NOMO-1 treated with DMSO at 0.1 percent for 48 hours (cell line): Measurements from ENCODE around the gene CPNE5.
A peak's percentile ranks its signal among the peaks of the same experiment; 100 is the strongest.
"Not testable (repeated sequence)": the region's sequence is repeated elsewhere in the genome, so short reads cannot be mapped to it uniquely, and the experiment has no call there.

Experiments
- DNase-seq: peaks from one replicate; lab custom pipeline; 2025; ENCODE audit not compliant: unreplicated experiment; lab: John Stamatoyannopoulos, UW

The CPNE5 gene

GRCh38 chr6:36728289-36729160 is 110.7 kb downstream of the CPNE5 start:
- DNase-seq, result no peak

- peak; percentile 44 for DNase-seq
Measured at GRCh38 chr6:36727505-36728021, 111.7 kb downstream of the CPNE5 start.

GRCh38 chr6:36725581-36725980 is 113.7 kb downstream of the CPNE5 start:
- no peak for DNase-seq

GRCh38 chr6:36724514-36725390 is 114.5 kb downstream of the CPNE5 start:
- DNase-seq, result peak; percentile 18

- DNase-seq, result not testable (repeated sequence)
Measured at GRCh38 chr6:36723992-36724391, 115.3 kb downstream of the CPNE5 start.

DNA sequence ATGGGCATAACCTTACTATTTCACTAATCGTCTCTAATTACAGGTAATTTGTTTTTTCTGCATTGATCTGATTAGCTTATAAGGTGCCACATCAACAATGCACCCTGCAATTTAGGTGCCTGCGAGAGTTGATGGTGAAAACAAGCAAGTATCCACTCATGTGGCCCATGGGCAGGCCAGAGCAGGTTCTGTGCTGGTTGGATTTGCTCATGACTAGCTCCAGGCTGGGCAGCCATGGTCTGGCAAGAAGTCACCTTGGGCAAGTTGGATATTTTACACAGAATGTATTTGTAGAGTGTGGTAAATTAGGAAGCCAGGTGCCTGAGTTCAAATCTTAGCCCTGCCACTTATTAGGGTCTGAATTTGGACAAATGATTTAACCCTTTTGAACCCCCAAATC is 116.4 kb downstream of the CPNE5 start:
- no peak for DNase-seq

DNA sequence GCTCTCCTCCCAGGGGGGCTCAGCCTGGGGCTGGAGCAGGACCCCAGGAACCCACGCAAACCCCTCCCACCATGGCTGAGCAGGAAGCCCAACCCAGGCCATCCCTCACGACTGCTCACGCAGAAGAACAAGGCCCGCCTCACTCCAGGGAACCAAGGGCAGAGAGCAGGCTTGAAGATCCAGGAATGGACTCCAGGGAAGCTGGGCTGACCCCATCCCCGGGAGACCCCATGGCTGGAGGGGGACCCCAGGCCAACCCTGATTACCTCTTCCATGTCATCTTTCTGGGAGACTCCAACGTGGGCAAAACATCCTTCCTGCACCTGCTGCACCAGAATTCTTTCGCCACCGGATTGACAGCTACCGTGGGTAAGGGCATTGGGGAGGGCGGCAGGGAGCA is 116.9 kb downstream of the CPNE5 start:
- DNase-seq, result no peak

GRCh38 chr6:36721369-36722140 is 117.7 kb downstream of the CPNE5 start:
- DNase-seq, result no peak

DNA sequence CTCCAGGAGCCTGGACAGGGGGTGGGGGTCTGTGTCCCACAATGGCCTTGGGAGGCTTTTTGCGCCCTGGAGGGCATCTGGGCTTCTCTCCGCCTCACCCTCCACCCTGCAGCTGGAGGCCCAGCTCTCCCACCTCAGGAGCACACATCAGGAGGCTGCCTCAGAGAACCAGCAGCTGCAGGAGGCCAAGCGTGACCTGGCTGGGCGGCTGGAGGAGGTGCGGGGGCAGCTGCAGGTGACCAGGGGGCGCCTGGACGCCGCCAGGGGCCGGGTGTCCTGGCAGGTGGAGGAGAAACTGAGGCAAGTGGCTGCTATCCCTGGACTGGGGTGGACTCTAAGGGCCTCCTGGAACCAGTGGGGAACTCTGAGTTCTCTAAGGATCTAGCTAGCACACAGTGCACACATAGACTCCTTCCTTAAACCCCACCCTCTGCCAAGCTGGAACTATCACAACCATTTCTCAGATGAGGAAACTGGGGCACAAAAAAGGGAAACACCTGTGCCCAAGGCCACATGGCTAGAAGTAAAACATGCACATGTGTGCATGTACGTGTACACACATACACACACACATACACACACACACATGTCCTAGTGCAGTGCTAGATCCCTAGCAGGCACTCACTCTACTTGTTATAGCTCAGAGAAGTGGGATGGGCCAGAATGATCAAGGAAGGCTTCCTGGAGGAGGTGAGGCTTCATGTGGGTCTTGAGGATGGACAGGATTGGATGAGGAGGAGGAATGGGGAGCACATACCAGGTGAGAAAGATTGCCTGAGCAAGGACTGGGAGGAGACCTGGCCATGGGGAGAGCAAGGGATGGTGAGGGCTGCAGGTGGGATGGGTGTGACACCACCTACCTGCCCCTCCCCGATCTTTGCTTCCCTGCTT is 118.7 kb downstream of the CPNE5 start:
- no peak for DNase-seq

DNA sequence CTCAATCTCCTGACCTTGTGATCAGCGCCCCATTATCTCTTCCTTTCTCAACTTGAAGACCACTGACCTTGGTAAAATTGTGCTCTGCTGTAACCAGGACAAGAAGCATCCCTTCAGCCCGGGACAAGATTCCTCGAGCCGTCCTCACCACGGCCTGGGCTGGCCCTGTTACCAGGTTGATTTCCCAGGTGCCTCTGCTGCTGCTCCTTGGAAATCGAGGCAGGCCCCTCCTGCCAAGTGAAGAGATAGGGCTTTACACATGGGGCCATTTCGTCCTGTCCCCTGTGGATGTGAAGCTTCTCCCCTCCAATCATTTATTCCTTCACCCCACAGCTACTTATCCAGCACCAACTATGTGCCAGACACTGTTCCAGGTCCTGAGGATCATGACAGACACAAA is 120.1 kb downstream of the CPNE5 start:
- no peak for DNase-seq

DNA sequence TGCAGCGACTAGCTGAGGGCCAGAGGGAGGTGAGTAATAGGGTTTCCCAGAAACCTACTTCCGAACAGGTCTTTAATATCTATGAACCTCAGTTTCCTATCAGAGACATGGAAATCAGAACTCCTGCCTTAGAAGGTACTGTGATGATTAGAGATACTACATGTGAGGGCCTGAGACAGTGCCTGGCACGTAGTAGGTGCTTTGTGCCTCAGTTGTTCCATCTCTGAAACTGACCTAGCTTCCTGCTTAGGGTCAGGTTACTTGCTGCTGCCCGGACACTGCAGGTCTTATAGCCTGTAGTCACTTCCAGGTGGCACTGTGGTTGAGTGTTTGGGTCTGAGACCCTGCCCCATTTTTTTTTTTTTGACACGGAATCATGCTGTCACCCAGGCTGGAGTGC is 120.7 kb downstream of the CPNE5 start:
- DNase-seq, result no peak

DNA sequence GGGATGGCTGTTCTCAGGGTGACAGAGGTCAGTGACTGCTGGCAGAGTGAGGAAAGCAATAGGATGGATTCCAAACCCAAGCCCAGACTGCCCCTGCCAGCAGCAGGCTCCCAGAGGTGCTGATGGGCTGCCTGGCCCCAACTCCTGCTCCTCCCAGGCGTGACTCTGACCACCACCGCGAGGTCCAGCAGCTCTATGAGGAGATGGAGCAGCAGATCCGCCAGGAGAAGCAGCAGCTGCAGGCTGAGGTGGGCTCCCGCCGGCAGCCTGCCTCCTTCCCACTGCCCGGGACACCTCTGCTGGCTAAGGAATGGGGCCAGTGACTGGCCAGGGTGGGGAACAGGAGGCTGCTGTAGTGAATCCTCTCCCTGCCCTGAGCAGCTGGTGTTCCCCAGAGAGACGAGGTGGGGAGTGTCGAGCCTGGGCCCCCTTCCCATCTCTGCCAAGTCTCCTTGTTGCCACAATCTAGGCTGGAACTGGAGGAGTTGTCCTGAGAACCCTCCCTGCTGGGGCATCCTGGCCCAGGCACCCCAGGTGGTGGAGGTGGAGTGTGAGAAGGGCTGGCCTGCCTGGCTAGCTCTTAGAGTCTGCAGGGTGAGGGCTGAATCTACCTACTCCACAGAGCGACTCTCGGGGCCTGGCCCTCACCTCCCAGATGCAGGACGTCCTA is 121.2 kb downstream of the CPNE5 start:
- no peak for DNase-seq

GRCh38 chr6:36717231-36717825 is 121.9 kb downstream of the CPNE5 start:
- no peak for DNase-seq

- DNase-seq, result no peak
Measured at GRCh38 chr6:36716476-36717093, 122.7 kb downstream of the CPNE5 start.

DNA sequence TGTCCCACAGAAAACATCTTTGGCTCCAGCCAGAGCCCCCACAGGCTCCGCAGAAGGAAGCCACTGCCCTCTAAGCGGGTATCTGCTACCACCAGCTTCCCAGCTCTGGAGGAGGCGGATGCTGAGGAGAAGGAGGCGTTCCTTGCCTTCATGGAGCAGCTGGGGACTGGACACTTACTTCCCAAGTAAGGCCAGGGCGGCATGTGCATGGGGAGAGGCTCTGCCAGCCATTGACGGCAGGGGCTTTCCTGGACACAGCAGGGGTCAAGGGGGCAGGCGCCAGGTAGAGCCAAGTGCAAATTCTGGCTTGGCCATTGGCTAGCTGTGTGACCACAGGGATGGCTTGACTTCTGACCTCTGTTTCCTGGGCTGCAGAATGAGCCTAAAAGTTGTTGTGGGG is 123.8 kb downstream of the CPNE5 start:
- DNase-seq, result no peak

- DNase-seq, result no peak
Measured at GRCh38 chr6:36714511-36714910, 124.7 kb downstream of the CPNE5 start.

DNA sequence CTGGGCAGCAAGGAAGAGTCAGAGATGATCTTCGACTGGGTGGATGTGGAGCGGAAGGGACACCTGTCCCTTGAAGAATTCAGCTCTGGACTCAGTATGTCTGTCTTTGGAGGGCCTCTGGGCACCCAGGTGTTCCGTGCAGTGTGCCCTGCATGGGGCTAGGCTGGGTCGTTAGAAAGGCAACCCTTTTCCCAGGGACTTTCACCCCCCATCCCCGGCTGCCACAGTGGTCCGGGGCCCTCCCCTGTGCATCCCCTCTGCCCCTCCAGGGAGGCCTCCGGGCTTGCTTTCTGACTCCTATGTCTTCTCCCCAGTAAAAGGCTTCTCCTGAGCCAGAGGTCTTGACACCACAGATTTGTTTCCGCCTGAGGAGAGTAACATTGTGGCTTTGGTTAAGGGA is 125.4 kb downstream of the CPNE5 start:
- no peak for DNase-seq

DNA sequence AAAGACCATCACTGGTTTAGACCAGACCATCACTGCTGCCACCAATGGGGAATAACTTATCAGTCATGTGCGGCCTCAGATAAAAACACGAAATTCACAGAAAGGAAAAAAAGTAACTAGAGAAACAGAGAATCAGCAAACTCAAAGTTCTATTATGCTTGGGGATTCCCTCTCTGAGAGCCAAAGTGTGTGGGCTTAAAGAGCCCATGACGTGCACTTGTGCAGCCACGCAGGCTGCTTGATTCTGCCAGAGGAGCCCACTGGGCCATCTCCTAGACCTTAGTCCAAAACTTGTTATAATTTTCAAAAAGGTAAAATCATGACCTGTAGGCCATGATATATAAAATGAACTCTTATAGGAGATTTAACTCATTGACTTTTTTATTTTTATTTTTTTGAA is 126.4 kb downstream of the CPNE5 start:
- DNase-seq, result no peak

DNA sequence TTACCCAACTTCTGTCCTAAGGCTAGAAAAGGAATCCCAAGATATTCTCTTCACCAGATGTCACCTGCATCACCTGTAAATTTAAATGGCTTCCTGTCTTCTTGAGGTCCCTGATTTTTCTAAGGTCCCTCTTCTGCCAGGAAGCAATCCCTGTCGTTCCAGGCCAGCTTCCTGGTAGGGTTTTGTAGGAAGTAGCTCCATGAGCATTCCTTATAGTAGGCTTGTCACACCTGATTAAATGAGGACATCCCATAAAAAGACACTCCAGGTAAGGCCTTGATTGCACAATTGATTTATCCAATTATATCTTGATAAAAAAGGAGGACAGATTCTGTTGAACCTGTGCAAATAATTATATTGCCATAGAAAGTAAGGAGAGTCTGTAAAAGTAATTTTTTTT is 132.9 kb downstream of the CPNE5 start:
- no peak for DNase-seq
